GM12878 (cell line): ENCODE data around the gene UBR2.

Experiments used
- CTCF ChIP-seq, 3 experiments: IDR thresholded peaks in 2 of 3; conservative IDR thresholded peaks in 1 of 3; 2 replicates each; pipeline ENCODE4 v1.5.1; 2011; ENCODE audit warnings: low read depth in 3 of 3, low read length in 3 of 3, mild to moderate bottlenecking in 3 of 3, control low read depth in 2 of 3, moderate library complexity in 2 of 3, inconsistent platforms in 1 of 3, mixed read lengths in 1 of 3; ENCODE audit not compliant: control insufficient read depth in 2 of 3, insufficient read depth in 1 of 3; ENCODE audit errors: extremely low read depth in 1 of 3
- ELK1 ChIP-seq: IDR thresholded peaks from 2 replicates; pipeline ENCODE4 v1.6.1; 2012; ENCODE audit warnings: low read depth, low read length, improper control_type of control experiment
- HDAC6 ChIP-seq: fragments of 200-600 bp; sonication (generic); IDR thresholded peaks from one replicate; pipeline ENCODE4 v1.8.0; 2017; ENCODE audit warnings: antibody characterized with exemption; ENCODE audit not compliant: unreplicated experiment
- MYC ChIP-seq: IDR thresholded peaks from 2 replicates; pipeline ENCODE4 v1.6.1; 2011; ENCODE audit warnings: mild to moderate bottlenecking, low read length, moderate library complexity, inconsistent platforms; ENCODE audit not compliant: insufficient read depth, insufficient replicate concordance, insufficient read length, severe bottlenecking
- POLR2A ChIP-seq: IDR thresholded peaks from 2 replicates; pipeline ENCODE4 v1.6.1; 2011; ENCODE audit warnings: low read depth, mild to moderate bottlenecking, low read length
- POLR2AphosphoS5 ChIP-seq: IDR thresholded peaks from 2 replicates; pipeline ENCODE4 v1.6.1; 2011; ENCODE audit warnings: mild to moderate bottlenecking, low read length, inconsistent platforms
- RAD21 ChIP-seq: IDR thresholded peaks from 2 replicates; pipeline ENCODE4 v1.6.1; 2011; ENCODE audit warnings: mild to moderate bottlenecking, low read depth, low read length, moderate library complexity; ENCODE audit not compliant: insufficient read depth
- RCOR1 ChIP-seq: conservative IDR thresholded peaks from 2 replicates; pipeline ENCODE4 v1.6.1; 2012; ENCODE audit warnings: low read depth, low read length, improper control_type of control experiment
- RELA ChIP-seq: fragments of 450-650 bp; IDR thresholded peaks from 2 replicates; pipeline ENCODE4 v1.8.0; 2014; ENCODE audit warnings: borderline replicate concordance; ENCODE audit not compliant: partially characterized antibody
- SRF ChIP-seq, 2 experiments: IDR thresholded peaks; 2 replicates each; pipeline ENCODE4 v1.6.1; 2011; ENCODE audit warnings: low read depth in 2 of 2, low read length in 2 of 2, mild to moderate bottlenecking in 1 of 2, moderate library complexity in 1 of 2
- SUPT20H ChIP-seq: IDR thresholded peaks from 2 replicates; pipeline ENCODE4 v1.6.1; 2011; ENCODE audit warnings: low read depth, mild to moderate bottlenecking, low read length, moderate library complexity, borderline replicate concordance; ENCODE audit not compliant: control insufficient read depth
- TAF1 ChIP-seq: IDR thresholded peaks from 2 replicates; pipeline ENCODE4 v1.6.1; 2011; ENCODE audit warnings: mild to moderate bottlenecking, low read depth, low read length, borderline replicate concordance
- YY1 ChIP-seq: IDR thresholded peaks from 2 replicates; pipeline ENCODE4 v1.6.1; 2011; ENCODE audit warnings: low read depth, mild to moderate bottlenecking, low read length
- TF ChIP-seq, protein P1 (sequence below): fragments of 450-650 bp; IDR thresholded peaks from 2 replicates; pipeline ENCODE4 v1.6.1; 2017; ENCODE audit warnings: mild to moderate bottlenecking

GRCh38 chr6:42735976-42736375 is 172.1 kb downstream of the UBR2 start:
- TF ChIP-seq RELA (no peak), RCOR1 (no peak), POLR2A (no peak), SUPT20H (no peak), TAF1 (no peak), POLR2AphosphoS5 (no peak), HDAC6 (no peak), CTCF (IDR thresholded peaks at IDR 0.05 in 2 of 3, conservative IDR thresholded peaks at IDR 0.05 in 1 of 3; ENCODE audit: control insufficient read depth in 2 of 3, extremely low read depth in 1 of 3, insufficient read depth in 1 of 3, low read depth in 3 of 3, low read length in 3 of 3) (no peak), MYC (no peak), YY1 (no peak), RAD21 (no peak), SRF (IDR thresholded peaks at IDR 0.05; ENCODE audit: low read depth in 2 of 2, low read length in 2 of 2) (no peak), ELK1 (no peak)
- TF ChIP-seq, protein P1, sequence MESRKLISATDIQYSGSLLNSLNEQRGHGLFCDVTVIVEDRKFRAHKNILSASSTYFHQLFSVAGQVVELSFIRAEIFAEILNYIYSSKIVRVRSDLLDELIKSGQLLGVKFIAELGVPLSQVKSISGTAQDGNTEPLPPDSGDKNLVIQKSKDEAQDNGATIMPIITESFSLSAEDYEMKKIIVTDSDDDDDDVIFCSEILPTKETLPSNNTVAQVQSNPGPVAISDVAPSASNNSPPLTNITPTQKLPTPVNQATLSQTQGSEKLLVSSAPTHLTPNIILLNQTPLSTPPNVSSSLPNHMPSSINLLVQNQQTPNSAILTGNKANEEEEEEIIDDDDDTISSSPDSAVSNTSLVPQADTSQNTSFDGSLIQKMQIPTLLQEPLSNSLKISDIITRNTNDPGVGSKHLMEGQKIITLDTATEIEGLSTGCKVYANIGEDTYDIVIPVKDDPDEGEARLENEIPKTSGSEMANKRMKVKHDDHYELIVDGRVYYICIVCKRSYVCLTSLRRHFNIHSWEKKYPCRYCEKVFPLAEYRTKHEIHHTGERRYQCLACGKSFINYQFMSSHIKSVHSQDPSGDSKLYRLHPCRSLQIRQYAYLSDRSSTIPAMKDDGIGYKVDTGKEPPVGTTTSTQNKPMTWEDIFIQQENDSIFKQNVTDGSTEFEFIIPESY: no peak
